Measurements from ENCODE around the gene LIM2. TPM values are rescaled to one million over a fixed set of nuclear protein-coding genes. Genes with fewer than 3 reads are reported as not detected.

Gene LIM2
- total and polyA plus RNA-seq, 2 experiments from 2014 or later: not detected

- H3K9me2 ChIP-seq (ENCODE audit: insufficient read depth): no peaks in the 10 kb centered on the region
- peaks cover 12% of the 10 kb centered on the region; the same call in 2 of the 3 replicates for H3K36me3 Mint-ChIP-seq (ENCODE audit: low read depth)
- TF ChIP-seq EZH2phosphoT487 (IDR thresholded peaks at IDR 0.05; ENCODE audit: unreplicated experiment) (no peak), CREB1 (CRISPR knock-in tag; IDR thresholded peaks at IDR 0.05; ENCODE audit: low read depth) (no peak), ZNF114 (CRISPR knock-in tag; IDR thresholded peaks at IDR 0.05) (no peak)
- H4K20me1 ChIP-seq (replicated peaks; ENCODE audit: insufficient read depth): no peaks in the 10 kb centered on the region
- H3K4me2 ChIP-seq: no peak overlapping the region
- H3K9me3 Mint-ChIP-seq: peaks cover 28% of the 10 kb centered on the region
- H3K4me3 ChIP-seq: no peak overlapping the region
- H3K27ac Mint-ChIP-seq: no peak overlapping the region
- H2AFZ ChIP-seq: no peak overlapping the region
- peaks cover 3% of the 10 kb centered on the region for H3K27me3 Mint-ChIP-seq (ENCODE audit: insufficient read depth, low read depth, poor library complexity)
- DNase-seq (ENCODE audit: low spot score) (no peak), ATAC-seq (no peak)
- no peak overlapping the region for H3K27ac ChIP-seq (ENCODE audit: low read depth)
- H3K27me3 ChIP-seq (ENCODE audit: insufficient read depth): no peaks in the 10 kb centered on the region
- H3K79me2 ChIP-seq (replicated peaks; ENCODE audit: insufficient read depth): no peaks in the 10 kb centered on the region
- H3K36me3 ChIP-seq (ENCODE audit: insufficient read depth): peaks cover 5% of the 10 kb centered on the region; the same call in 1 of the 2 replicates
- no peaks in the 10 kb centered on the region for H3F3A ChIP-seq (replicated peaks; ENCODE audit: low read depth)
- no peaks in the 10 kb centered on the region for H3K4me1 ChIP-seq (ENCODE audit: insufficient read depth)
- no peak overlapping the region for H3K4me3 Mint-ChIP-seq
- H3K4me1 Mint-ChIP-seq: no peaks in the 10 kb centered on the region
Measured at GRCh38 chr19:51382004-51382403, 5.8 kb downstream of the LIM2 start.

- Histone ChIP-seq H3K36me3 (ENCODE audit: insufficient read depth) (peaks cover 5% of the 10 kb centered on the region; the same call in 1 of the 2 replicates), H3K9me2 (ENCODE audit: insufficient read depth) (no peaks in the 10 kb centered on the region), H3K27me3 (ENCODE audit: insufficient read depth) (no peaks in the 10 kb centered on the region), H3K4me2 (no peak overlapping the region), H3F3A (replicated peaks; ENCODE audit: low read depth) (no peaks in the 10 kb centered on the region), H3K4me1 (ENCODE audit: insufficient read depth) (no peaks in the 10 kb centered on the region), H3K79me2 (replicated peaks; ENCODE audit: insufficient read depth) (no peaks in the 10 kb centered on the region), H3K4me3 (no peak overlapping the region), H2AFZ (no peak overlapping the region), H4K20me1 (replicated peaks; ENCODE audit: insufficient read depth) (no peaks in the 10 kb centered on the region), H3K27ac (ENCODE audit: low read depth) (no peak overlapping the region)
- H3K36me3 Mint-ChIP-seq (ENCODE audit: low read depth): peaks cover 12% of the 10 kb centered on the region; the same call in 2 of the 3 replicates
- no peaks in the 10 kb centered on the region for H3K4me1 Mint-ChIP-seq
- ATAC-seq (no peak), DNase-seq (ENCODE audit: low spot score) (no peak)
- no peak overlapping the region for H3K27ac Mint-ChIP-seq
- H3K9me3 Mint-ChIP-seq: peaks cover 28% of the 10 kb centered on the region
- H3K27me3 Mint-ChIP-seq (ENCODE audit: insufficient read depth, low read depth, poor library complexity): peaks cover 3% of the 10 kb centered on the region
- H3K4me3 Mint-ChIP-seq: no peak overlapping the region
- no peak for TF ChIP-seq ZNF331 (CRISPR knock-in tag; IDR thresholded peaks at IDR 0.05; ENCODE audit: low read depth)
- TF ChIP-seq POLR2AphosphoS5 (IDR thresholded peaks at IDR 0.05; ENCODE audit: low read depth): no peak
- TF ChIP-seq ZNF462 (CRISPR knock-in tag; IDR thresholded peaks at IDR 0.05): no peak
- no peak for TF ChIP-seq JUNB (IDR thresholded peaks at IDR 0.05; ENCODE audit: unreplicated experiment)
- no peak for TF ChIP-seq CTCF (conservative IDR thresholded peaks at IDR 0.05; ENCODE audit: low read depth in 2 of 2)
- no peak for TF ChIP-seq EZH2phosphoT487 (IDR thresholded peaks at IDR 0.05; ENCODE audit: unreplicated experiment)
- TF ChIP-seq NANOG (IDR thresholded peaks at IDR 0.05; ENCODE audit: borderline replicate concordance): no peak
- no peak for TF ChIP-seq ETS1 (IDR thresholded peaks at IDR 0.05)
- no peak for TF ChIP-seq ZNF114 (CRISPR knock-in tag; IDR thresholded peaks at IDR 0.05)
- TF ChIP-seq CREB1 (CRISPR knock-in tag; IDR thresholded peaks at IDR 0.05; ENCODE audit: low read depth): no peak
Measured at GRCh38 chr19:51380379-51380778, 7.4 kb downstream of the LIM2 start.
